Measurements from ENCODE around the gene CHRNA4.

CHRNA4 gene

DNA sequence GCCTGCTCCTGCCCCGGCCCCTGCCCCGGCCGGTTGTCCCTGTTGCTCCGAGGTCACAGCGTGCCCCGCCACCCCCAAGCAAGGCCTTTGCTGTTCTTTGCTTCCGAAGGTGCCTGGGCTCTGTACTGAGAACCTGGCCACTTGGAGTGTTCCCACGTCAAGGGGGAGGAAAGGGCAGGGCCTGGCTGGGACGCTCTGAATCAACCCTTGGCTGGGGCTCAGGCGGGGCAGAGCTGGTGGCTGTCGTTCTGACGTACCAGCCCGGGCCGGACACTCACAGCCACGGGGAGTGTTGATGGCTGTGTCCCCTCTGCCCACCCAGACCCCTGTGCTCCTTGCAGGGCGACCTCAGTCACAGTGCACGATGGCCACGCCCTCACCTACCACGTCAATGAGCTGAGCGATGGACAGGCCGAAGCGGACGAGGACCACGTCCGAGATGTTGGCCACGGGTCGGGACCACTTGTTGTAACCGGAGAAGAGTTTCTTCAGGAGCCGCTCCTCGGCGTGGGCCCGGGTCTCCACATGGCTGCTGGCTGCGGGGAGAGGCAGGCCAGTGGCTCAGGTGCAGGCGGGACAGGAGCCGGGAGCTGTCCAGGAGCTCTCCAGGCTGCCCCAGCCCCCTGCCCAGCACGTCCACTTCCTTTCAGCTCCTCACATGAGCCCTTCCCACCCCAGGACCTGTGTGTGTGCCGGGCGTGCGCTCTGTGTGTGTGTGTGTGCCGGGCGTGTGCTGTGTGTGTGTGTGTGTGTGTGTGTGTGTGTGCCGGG lies 1.8 kb downstream of the CHRNA4 start:
- in situ Hi-C loops (cut with MboI; ENCODE audit: low sequenced_read_pairs), result no loop called here
- no peak for DNase-seq (ENCODE audit: low spot score in 2 of 2)
- no peak overlapping the region for H3K4me3 ChIP-seq
- no peaks in the 10 kb centered on the region for H3K9me3 ChIP-seq
- H3K27me3 ChIP-seq (ENCODE audit: low read depth), result peaks cover 16% of the 10 kb centered on the region
- H3K36me3 ChIP-seq (replicated peaks), result no peaks in the 10 kb centered on the region
- no peaks in the 10 kb centered on the region for H3K4me1 ChIP-seq

DNA sequence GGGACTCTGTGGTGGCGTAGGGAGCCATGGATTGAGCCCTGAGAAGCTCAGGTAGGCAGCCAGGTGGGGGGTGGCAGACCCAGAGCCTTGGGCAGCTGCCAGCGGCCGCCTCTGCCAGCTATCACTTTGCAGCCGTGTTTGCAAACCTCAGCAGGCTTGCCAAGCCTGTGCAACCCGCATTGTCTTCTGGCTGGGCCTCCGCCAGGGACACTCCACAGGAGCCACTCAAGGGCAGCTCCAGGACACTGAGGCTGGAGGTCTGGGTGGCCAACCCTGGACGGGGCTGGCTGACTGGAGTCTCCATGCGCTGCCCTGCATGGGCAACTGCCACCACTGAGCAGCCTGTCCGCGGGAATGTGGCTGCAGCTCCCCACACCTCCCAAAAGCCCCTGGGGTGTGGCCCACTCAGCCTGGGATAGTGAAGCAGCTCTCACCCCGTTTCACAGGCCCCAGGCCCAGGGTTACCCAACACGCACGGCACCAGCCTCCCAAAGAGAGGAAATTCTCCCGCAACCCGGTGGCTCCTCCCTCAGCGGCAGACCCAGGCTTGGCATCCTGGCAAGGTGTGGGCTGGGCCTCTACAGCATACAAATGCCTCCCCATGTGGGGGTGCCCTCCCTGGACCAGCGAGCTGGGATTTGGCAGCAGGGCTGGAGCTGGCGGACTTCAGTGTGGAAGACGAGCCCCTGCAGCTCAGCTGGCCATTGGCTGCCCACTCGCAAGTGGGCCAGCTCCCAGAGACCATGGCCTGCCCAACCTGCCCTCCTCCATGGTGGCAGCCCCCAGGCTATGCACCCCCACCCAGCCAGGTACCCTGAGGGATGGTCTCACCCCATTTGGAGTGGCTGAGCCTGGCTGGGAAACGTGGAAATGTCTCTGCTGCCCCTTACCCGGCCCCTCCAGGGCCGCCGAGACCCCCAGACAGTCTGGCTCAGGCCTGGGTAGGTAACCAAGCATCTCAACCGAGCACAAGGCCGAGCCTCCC lies 2.9 kb downstream of the CHRNA4 start:
- no peak for DNase-seq (ENCODE audit: low spot score in 2 of 2)
- no peaks in the 10 kb centered on the region for H3K4me1 ChIP-seq
- in situ Hi-C loops (cut with MboI; ENCODE audit: low sequenced_read_pairs), result no loop called here
- no peak overlapping the region for H3K4me3 ChIP-seq
- no peaks in the 10 kb centered on the region for H3K9me3 ChIP-seq
- H3K27me3 ChIP-seq (ENCODE audit: low read depth), result peaks cover 16% of the 10 kb centered on the region
- H3K36me3 ChIP-seq (replicated peaks), result no peaks in the 10 kb centered on the region

DNA sequence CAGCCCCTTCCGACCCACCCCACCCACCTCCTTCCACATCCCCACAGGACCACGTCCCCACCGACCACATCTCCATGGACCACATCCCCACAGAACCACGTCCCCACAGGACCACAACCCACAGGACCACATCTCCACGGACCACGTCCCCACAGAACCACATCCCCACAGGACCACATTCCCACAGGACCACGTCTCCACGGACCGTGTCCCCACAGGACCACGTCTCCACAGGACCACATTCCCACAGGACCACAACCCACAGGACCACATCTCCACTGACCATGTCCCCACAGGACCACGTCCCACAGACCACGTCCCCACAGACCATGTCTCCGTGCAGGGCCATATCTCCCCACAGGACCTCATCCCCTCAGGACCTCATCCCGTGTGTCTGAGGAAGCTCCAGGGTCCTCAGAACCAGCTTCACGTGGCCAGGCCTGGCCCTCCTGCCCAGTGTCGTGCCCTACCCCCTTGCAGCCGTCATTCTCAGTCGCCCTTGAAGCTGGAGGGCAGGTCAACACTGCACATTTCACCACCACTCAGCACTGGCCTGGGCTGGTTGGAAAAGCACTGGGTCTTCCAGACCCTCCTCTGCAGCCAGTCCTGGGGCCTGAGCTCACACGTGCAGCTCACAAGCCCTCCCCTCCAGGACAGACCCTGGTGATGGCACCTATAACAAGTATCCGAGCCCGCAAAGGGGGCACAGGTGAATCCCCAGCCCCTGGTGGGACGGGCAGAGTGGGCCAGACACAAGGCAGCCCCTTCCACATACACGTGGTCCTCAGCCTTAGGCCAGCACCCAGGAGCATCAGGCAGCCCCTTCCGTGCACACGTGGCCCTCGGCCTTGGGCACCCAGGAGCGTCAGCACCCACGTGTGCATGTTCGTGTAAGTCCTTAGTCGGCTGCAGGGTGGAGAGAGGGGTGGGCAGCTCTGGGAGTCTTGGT lies 3.9 kb downstream of the CHRNA4 start:
- no peaks in the 10 kb centered on the region for H3K9me3 ChIP-seq

DNA sequence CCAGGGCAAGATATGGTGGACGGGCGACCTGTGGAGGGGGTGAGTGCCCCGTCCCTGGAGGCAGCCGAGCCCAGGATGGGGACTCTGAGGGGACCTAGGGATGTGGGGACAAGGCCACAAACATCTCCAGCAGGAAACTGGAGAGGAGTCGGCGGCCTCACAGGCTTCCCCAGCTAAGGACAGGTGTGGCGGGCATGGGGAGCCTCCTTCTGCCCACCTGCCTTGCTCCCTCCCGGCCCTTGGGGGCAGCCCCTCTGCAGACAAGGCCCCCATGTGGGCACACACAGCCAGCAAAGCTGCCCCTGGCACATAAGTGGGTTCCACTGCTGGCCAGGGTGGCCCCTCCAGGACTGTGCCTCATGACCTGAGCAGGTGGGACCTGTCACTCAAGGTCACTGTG lies 4.6 kb downstream of the CHRNA4 start:
- in situ Hi-C loops (cut with MboI; ENCODE audit: low sequenced_read_pairs), result no loop called here
- H3K27me3 ChIP-seq (ENCODE audit: low read depth), result peaks cover 10% of the 10 kb centered on the region
- no peak overlapping the region for H3K4me3 ChIP-seq
- no peaks in the 10 kb centered on the region for H3K36me3 ChIP-seq (replicated peaks)
- H3K9me3 ChIP-seq, result no peaks in the 10 kb centered on the region
- no peaks in the 10 kb centered on the region for H3K4me1 ChIP-seq
- no peak for DNase-seq (ENCODE audit: low spot score in 2 of 2)

More for the DNA sequence above, 3.9 kb downstream of the CHRNA4 start:
- DNase-seq (ENCODE audit: low spot score in 2 of 2), result no peak
- Histone ChIP-seq H3K27me3 (ENCODE audit: low read depth) (peaks cover 16% of the 10 kb centered on the region), H3K36me3 (replicated peaks) (no peaks in the 10 kb centered on the region), H3K4me3 (no peak overlapping the region), H3K4me1 (no peaks in the 10 kb centered on the region)
- in situ Hi-C loops (cut with MboI; ENCODE audit: low sequenced_read_pairs), result no loop called here

DNA sequence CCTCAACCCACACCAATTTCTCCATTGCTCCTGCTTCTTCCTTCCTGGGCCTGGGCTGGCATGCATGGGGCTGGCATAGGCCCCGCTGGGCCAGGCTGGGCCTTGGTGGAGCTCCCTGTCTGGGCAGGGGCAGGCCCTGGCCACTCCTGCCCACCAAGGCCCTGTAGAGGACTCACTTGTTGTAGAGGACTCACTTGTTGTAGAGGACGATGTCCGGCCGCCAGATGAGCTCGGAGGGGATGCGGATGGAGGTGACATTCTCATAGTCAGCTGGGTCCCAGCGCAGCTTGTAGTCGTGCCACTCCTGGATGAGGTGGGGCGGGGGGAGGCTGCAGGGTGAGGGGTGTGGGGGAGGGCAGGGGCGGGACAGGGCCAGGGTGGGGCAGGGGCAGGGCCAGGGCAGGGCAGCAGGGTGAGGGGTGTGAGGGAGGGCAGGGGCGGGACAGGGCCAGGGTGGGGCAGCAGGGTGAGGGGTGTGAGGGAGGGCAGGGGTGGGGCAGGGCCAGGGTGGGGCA lies 5.3 kb downstream of the CHRNA4 start:
- no peak for DNase-seq (ENCODE audit: low spot score in 2 of 2)
- Histone ChIP-seq H3K27me3 (ENCODE audit: low read depth) (peaks cover 7% of the 10 kb centered on the region), H3K36me3 (replicated peaks) (no peaks in the 10 kb centered on the region), H3K4me1 (no peaks in the 10 kb centered on the region), H3K4me3 (no peak overlapping the region), H3K9me3 (no peaks in the 10 kb centered on the region)
- in situ Hi-C loops (cut with MboI; ENCODE audit: low sequenced_read_pairs), result no loop called here

DNA sequence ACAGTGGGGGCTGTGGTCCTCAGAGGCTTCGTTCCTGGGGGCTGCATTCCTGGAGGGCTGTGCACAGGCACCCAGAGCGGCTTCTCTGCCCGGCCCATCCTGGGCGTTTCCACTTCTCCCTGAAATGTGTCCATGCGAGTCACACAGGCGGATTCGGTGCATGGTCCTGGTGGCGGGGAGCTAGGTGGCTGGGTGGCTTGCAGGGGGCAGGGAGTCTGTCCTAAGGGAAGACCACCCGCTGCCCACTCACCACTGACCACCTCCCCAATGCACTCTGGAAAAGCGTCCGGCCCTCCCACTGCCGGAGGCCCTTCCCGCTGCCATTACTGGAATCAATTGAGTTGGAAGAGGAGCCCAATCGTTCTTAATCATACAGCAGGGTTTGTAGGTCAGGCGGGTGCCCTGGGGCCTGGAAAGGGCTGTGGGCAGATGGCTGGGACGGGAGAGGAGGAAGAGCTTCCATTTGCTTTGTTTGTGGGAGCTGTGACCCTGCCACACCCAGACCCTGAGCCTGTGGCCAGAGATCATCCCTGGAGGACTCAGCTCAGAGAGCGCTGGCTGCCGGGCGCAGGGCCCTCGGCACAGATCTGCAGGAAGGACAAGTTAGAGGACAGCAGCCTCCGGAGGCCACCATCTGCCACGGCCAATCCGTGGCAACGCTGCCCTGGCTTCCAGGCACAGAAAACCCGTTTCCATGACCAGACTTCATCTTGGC lies 6.4 kb downstream of the CHRNA4 start:
- no peak for DNase-seq (ENCODE audit: low spot score in 2 of 2)
- no peak overlapping the region for H3K4me3 ChIP-seq
- H3K27me3 ChIP-seq (ENCODE audit: low read depth), result no peaks in the 10 kb centered on the region; the same call in 1 of the 2 replicates
- no peaks in the 10 kb centered on the region for H3K4me1 ChIP-seq
- in situ Hi-C loops (cut with MboI; ENCODE audit: low sequenced_read_pairs), result no loop called here
- H3K9me3 ChIP-seq, result no peaks in the 10 kb centered on the region
- no peaks in the 10 kb centered on the region for H3K36me3 ChIP-seq (replicated peaks)

DNA sequence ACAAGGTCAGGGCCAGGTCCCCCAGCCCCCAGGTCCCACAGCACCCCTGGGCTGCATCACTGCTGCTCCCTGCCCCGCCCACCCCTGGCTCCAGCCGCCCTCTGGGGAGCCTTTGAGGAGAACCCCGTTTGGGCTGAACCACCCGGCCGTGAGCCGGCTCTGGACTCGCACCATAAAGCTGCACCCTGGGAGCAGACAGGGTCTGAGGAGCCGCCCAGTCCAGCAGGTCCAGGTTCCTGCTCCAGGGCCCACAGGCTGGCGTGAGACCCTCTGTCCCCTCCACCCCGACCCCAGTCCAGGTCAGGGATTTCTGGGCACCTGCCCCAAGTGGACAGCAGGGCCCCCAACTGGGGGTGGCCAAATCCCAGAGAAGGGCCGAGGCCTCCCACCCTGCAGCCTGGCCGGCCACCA lies 8.3 kb downstream of the CHRNA4 start:
- in situ Hi-C loops (cut with MboI; ENCODE audit: low sequenced_read_pairs), result no loop called here
- Histone ChIP-seq H3K4me1 (no peaks in the 10 kb centered on the region), H3K9me3 (no peaks in the 10 kb centered on the region), H3K36me3 (replicated peaks) (no peaks in the 10 kb centered on the region), H3K27me3 (ENCODE audit: low read depth) (no peaks in the 10 kb centered on the region), H3K4me3 (no peak overlapping the region)
- no peak for DNase-seq (ENCODE audit: low spot score in 2 of 2)

DNA sequence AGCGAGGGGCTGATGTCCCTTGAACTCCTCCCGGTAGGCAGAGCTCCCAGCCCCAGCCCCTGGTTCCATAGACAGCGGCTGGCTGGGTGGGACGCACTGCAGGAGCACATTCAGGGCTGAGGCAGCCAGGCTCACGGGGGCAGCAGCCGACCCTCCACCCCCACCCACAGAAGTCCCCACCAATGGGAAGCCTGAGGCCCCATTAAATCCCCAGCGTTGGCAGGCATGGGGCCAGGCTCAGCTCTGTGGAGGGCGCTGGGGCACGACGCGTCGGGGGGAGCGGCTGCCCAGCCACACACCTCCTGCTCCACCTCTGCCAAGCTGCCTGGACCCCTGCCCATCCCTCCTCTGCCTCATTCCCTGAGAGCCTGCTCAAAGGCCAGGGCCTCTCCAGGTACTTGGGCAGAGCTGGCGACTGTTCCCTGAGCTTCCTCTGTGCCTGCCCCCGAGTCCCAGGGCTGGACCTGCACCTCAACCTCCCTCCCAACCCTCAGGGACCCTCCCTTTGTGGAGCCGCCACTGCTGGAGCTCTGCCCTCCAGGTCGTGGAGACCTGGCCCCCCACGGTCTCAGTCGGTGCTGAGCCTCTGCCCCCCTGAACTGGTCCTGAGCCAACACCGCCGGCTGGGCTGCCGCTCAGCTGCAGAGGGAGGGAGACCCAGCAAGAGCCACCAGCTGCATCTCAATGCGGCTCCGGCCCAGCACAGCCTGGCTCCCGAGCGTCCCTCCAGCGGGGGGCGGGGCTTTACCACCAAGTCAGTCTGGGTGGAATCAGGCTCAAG lies 9.1 kb downstream of the CHRNA4 start:
- DNase-seq (ENCODE audit: low spot score in 2 of 2), result no peak
- no peaks in the 10 kb centered on the region for H3K36me3 ChIP-seq (replicated peaks)
- in situ Hi-C loops (cut with MboI; ENCODE audit: low sequenced_read_pairs), result no loop called here
- no peak overlapping the region for H3K4me3 ChIP-seq
- no peaks in the 10 kb centered on the region; the same call in 1 of the 2 replicates for H3K27me3 ChIP-seq (ENCODE audit: low read depth)
- H3K4me1 ChIP-seq, result no peaks in the 10 kb centered on the region
- no peaks in the 10 kb centered on the region for H3K9me3 ChIP-seq

DNA sequence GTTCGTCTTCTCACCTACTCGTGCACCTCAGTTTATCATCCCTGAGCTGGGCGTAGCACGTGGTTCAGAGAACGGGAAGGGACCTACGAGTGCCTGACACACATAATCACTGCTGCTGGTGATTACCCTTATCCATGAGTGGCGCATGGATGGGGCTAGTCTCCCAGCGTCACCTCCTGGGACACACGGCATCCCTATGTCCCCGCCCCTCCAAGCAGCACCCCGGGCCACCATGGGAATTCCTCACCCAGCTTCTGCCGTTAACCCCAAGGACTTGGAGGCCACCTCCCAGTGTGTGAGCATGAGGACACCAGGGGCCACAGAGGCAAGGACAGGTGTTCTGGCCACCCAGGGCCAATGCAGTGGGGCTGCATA lies 9.8 kb downstream of the CHRNA4 start:
- no peaks in the 10 kb centered on the region for H3K36me3 ChIP-seq (replicated peaks)
- DNase-seq (ENCODE audit: low spot score in 2 of 2), result no peak
- H3K4me3 ChIP-seq, result no peak overlapping the region
- H3K27me3 ChIP-seq (ENCODE audit: low read depth), result peaks cover 7% of the 10 kb centered on the region
- in situ Hi-C loops (cut with MboI; ENCODE audit: low sequenced_read_pairs), result no loop called here
- H3K4me1 ChIP-seq, result no peaks in the 10 kb centered on the region
- H3K9me3 ChIP-seq, result no peaks in the 10 kb centered on the region

DNA sequence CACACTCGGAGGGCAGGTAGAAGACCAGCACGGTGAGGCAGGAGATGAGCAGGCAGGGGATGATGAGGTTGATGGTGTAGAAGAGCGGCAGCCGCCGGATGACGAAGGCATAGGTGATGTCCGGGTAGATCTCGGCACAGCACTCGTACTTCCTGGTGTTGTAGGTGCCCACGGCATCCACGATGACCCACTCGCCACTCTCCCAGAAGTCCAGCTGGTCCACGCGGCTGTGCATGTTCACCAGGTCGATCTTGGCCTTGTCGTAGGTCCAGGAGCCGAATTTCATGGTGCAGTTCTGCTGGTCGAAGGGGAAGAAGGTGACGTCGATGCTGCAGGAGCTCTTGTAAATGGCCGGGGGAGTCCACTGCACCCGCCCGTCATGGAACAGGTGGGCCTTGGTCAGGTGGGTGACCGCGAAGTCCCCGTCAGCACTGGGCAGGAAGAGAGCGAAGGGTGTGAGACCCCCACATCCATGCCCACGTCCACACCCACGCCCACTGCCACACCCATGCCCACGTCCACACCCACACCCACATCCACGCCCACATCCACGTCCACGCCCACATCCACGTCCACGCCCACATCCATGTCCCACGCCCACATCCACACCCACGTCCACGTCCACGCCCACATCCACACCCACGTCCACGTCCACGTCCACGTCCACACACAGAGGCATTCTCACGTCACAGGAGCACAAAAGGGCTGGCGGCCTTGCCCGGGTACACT lies 10.4 kb downstream of the CHRNA4 start:
- DNase-seq (ENCODE audit: low spot score in 2 of 2), result no peak
- Histone ChIP-seq H3K36me3 (replicated peaks) (no peaks in the 10 kb centered on the region), H3K9me3 (no peaks in the 10 kb centered on the region), H3K4me1 (no peaks in the 10 kb centered on the region), H3K4me3 (no peak overlapping the region), H3K27me3 (ENCODE audit: low read depth) (peaks cover 12% of the 10 kb centered on the region)
- in situ Hi-C loops (cut with MboI; ENCODE audit: low sequenced_read_pairs), result no loop called here

DNA sequence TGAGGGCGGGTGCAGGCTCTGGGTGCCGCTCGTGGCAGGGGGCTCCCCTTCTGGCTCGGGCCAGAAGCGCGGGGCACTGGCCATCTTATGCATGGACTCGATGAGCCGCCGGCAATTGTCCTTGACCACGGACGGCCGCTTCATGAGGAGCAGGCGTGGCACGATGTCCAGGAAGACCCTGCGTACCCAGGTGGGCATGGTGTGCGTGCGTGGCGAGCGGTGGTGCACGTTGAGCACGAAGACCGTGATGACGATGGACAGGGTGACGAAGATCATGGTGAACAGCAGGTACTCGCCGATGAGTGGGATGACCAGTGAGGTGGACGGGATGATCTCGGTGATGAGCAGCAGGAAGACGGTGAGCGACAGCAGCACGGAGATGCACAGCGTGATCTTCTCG lies 11.0 kb downstream of the CHRNA4 start:
- no peaks in the 10 kb centered on the region for H3K9me3 ChIP-seq
- DNase-seq (ENCODE audit: low spot score in 2 of 2), result no peak
- H3K27me3 ChIP-seq (ENCODE audit: low read depth), result peaks cover 18% of the 10 kb centered on the region
- in situ Hi-C loops (cut with MboI; ENCODE audit: low sequenced_read_pairs), result no loop called here
- no peaks in the 10 kb centered on the region for H3K36me3 ChIP-seq (replicated peaks)
- H3K4me1 ChIP-seq, result no peaks in the 10 kb centered on the region
- H3K4me3 ChIP-seq, result no peak overlapping the region

DNA sequence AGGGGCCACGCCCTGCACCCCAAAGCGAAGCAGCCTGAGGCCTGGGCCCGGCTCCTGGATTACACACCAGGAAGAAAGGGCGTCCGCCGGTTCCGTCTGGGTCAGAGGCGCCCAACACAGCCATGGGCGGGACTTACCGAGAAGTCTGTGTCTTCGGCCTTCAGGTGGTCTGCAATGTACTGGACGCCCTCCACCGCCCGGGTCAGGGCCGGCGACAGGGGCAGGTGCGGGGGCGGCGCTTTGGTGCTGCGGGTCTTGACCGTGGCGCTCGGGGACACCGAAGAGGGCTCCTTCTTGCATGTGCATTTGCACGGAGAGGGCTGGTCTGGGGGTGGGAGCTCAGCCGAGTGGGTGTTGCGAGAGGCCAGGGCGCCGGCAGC lies 11.6 kb downstream of the CHRNA4 start:
- peaks cover 22% of the 10 kb centered on the region for H3K27me3 ChIP-seq (ENCODE audit: low read depth)
- H3K4me1 ChIP-seq, result no peaks in the 10 kb centered on the region
- in situ Hi-C loops (cut with MboI; ENCODE audit: low sequenced_read_pairs), result no loop called here
- no peak overlapping the region for H3K4me3 ChIP-seq
- no peak for DNase-seq (ENCODE audit: low spot score in 2 of 2)
- no peaks in the 10 kb centered on the region for H3K9me3 ChIP-seq
- no peaks in the 10 kb centered on the region for H3K36me3 ChIP-seq (replicated peaks)
